Measurements from ENCODE around the gene OR6K2.

- no peak for TF ChIP-seq CTCF (IDR thresholded peaks at IDR 0.05)
- TF ChIP-seq POLR2A (IDR thresholded peaks at IDR 0.05): no peak
Measured at GRCh38 chr1:158689110-158689509, 11.3 kb downstream of the OR6K2 start.

All from prostate gland (tissue), 2 donors.